GM23248 (cell line): Measurements from ENCODE around the gene CTIF. TPM values are rescaled to one million over a fixed set of nuclear protein-coding genes. Genes with fewer than 3 reads are reported as not detected.
A peak's percentile ranks its signal among the peaks of the same experiment; 100 is the strongest.

Source experiments
- DNase-seq: peaks from one replicate; pipeline ENCODE4 v3.0.0-alpha.2; 2015
- H2AFZ ChIP-seq: fragments of 200-600 bp; sonication (generic); 2 replicates; pipeline ENCODE4 v1.6.1; 2016; ENCODE audit warnings: antibody characterized with exemption
- H3F3A ChIP-seq: fragments of 200-600 bp; sonication (generic); 2 replicates; pipeline ENCODE4 v1.6.1; 2016; ENCODE audit warnings: mild to moderate bottlenecking, antibody characterized with exemption, mixed run types; ENCODE audit not compliant: insufficient read depth
- H3K27ac ChIP-seq: fragments of 200-600 bp; sonication (generic); 2 replicates; pipeline ENCODE4 v1.5.1; 2016; ENCODE audit warnings: mild to moderate bottlenecking
- H3K27me3 ChIP-seq: fragments of 200-600 bp; sonication (generic); replicated peaks from 2 replicates; pipeline ENCODE4 v1.6.1; 2016; ENCODE audit warnings: mild to moderate bottlenecking; ENCODE audit not compliant: insufficient read depth
- H3K36me3 ChIP-seq: fragments of 200-600 bp; sonication (generic); 2 replicates; pipeline ENCODE4 v1.6.1; 2016; ENCODE audit warnings: low read depth, mild to moderate bottlenecking
- H3K4me1 ChIP-seq: fragments of 200-600 bp; sonication (generic); 2 replicates; pipeline ENCODE4 v1.6.1; 2016; ENCODE audit warnings: mild to moderate bottlenecking; ENCODE audit not compliant: insufficient read depth
- H3K4me2 ChIP-seq: fragments of 200-600 bp; sonication (generic); one replicate; pipeline ENCODE4 v1.6.1; 2016; ENCODE audit warnings: mild to moderate bottlenecking; ENCODE audit not compliant: unreplicated experiment
- H3K4me3 ChIP-seq: fragments of 200-600 bp; sonication (generic); 2 replicates; pipeline ENCODE4 v1.5.1; 2016; ENCODE audit warnings: mild to moderate bottlenecking
- H3K79me2 ChIP-seq: fragments of 200-600 bp; sonication (generic); 2 replicates; pipeline ENCODE4 v1.6.1; 2016; ENCODE audit warnings: mild to moderate bottlenecking; ENCODE audit not compliant: insufficient read depth
- H3K9ac ChIP-seq: fragments of 200-600 bp; sonication (generic); 2 replicates; pipeline ENCODE4 v1.6.1; 2016; ENCODE audit warnings: mild to moderate bottlenecking
- H3K9me2 ChIP-seq: fragments of 200-600 bp; sonication (generic); 2 replicates; pipeline ENCODE4 v1.6.1; 2016; ENCODE audit warnings: mixed run types, mild to moderate bottlenecking, moderate library complexity; ENCODE audit not compliant: insufficient read depth
- H3K9me3 ChIP-seq: fragments of 200-600 bp; sonication (generic); one replicate; pipeline ENCODE4 v1.6.1; 2017; ENCODE audit warnings: low read depth
- H4K20me1 ChIP-seq: fragments of 200-600 bp; sonication (generic); 2 replicates; pipeline ENCODE4 v1.6.0; 2016; ENCODE audit not compliant: insufficient read depth
- EZH2 ChIP-seq: fragments of 200-600 bp; sonication (generic); IDR thresholded peaks from 2 replicates; pipeline ENCODE4 v1.6.1; 2018; ENCODE audit warnings: antibody characterized with exemption, mild to moderate bottlenecking; ENCODE audit not compliant: insufficient read depth, poor library complexity, severe bottlenecking
- EZH2phosphoT487 ChIP-seq: fragments of 200-600 bp; sonication (generic); IDR thresholded peaks from 2 replicates; pipeline ENCODE4 v1.6.1; 2018; ENCODE audit warnings: antibody characterized with exemption, moderate library complexity, mild to moderate bottlenecking, low read depth; ENCODE audit not compliant: insufficient read depth
- WGBS, 2 experiments: methylation state at CpG; one replicate each; pipeline ENCODE4 v1.1.6; 2015 to 2017; ENCODE audit warnings: low lambda C conversion rate in 2 of 2, low coverage in 1 of 2; ENCODE audit errors: missing lambda C conversion rate in 2 of 2; 5-methylcytosine and 5-hydroxymethylcytosine counted together
- in situ Hi-C: fragments of 300-500 bp; cut with MboI; formaldehyde crosslinking; loops from 2 replicates; pipeline ENCODE4 v1.15.0; 2020
- polyA plus RNA-seq: library from polyadenylated mRNA; unstranded; fragments of >200 nt; fragmentation: Nextera tagmentation; extraction: Ambion mirVana; gene quantifications from 2 replicates; pipeline ENCODE4 v1.2.1, GENCODE V29; 2016
- total RNA-seq: library from RNA; depleted of rRNA; stranded (reverse); fragments of >200 nt; shearing (Covaris generic); gene quantifications from 2 replicates; pipeline ENCODE4 v1.2.3, GENCODE V29; 2014

Gene CTIF
- total and polyA plus RNA-seq, 2 experiments from 2014 or later, result 21.5 to 46.8 TPM

DNA sequence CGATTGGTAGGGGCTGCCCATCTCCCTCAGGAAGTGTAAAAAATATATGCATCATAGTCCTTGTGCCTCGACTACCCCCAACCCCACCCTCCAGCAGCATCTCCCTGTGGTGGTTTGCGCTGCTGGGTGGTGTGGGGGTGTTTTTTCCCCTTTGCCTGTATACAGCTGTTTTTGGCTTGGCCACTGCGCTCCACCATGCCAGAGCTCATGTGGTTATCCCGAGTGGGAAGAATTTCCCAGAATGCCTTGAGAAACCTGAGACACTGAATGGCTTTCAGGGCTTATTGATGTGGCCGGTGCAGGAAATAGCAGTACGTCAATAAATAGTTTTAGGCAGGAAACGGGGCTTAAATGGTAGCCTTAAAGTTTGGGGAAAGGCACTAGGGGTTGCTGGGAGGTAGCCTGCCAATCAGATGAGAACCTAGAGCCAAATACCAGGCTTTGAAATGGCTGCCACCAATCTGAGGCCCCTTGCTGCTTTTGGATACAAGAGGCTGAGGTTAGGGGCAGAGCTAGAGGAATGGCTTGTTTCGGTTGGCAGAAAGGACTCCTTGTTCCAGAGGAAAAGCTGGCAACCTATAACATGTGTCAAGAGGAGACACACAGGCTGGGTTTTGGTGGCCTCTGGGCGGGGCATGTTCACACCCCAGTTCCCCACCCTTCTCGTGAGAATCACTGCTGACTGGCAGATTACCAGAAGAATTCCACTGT lies 267.9 kb downstream of the CTIF start:
- Histone ChIP-seq H3K27me3 (no peaks in the 10 kb centered on the region), H3K4me1 (peaks cover 10% of the 10 kb centered on the region), H2AFZ (no peak overlapping the region), H3K79me2 (peaks cover 5% of the 10 kb centered on the region; the same call in 1 of the 2 replicates), H3K9me2 (no peaks in the 10 kb centered on the region), H3K4me2 (no peak overlapping the region), H4K20me1 (no peaks in the 10 kb centered on the region), H3K9me3 (no peaks in the 10 kb centered on the region), H3K27ac (peak overlapping the region; percentile 26), H3K4me3 (no peak overlapping the region), H3K9ac (no peak overlapping the region), H3F3A (peaks cover 17% of the 10 kb centered on the region), H3K36me3 (peaks cover 8% of the 10 kb centered on the region; the same call in 1 of the 2 replicates)
- in situ Hi-C loops, result loop anchor here (10.0 kb wide), 1 partner anchor 62 kb away; no protein-coding TSS in a partner anchor
- TF ChIP-seq EZH2 (no peak), EZH2phosphoT487 (no peak)
- WGBS, 2 experiments, result 46 to 49% methylated on average over 11 of the region's 11 CpGs
- DNase-seq, result peak; percentile 64

DNA sequence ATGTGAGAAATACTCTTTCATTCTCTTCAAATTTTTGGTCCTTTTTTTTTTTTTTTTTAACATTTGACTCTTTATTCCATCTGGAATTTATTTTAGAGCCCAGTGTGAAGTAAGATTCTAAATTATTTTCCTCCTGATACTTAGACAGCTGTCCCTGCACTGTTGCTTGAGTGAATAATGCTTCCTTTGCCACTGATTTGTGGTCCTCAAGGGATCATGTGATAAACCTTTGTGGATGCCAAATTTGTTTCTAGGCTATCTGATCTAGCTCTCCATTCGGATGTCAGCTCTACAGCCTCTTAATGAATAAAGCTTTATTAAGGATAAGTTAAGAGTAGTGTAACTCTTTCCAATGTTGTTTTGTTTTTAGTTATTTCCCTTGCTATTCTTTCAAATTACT lies 269.6 kb downstream of the CTIF start:
- Histone ChIP-seq H3K27ac (no peak overlapping the region), H3K9me3 (no peaks in the 10 kb centered on the region), H3K36me3 (peaks cover 8% of the 10 kb centered on the region; the same call in 1 of the 2 replicates), H3K4me1 (peaks cover 8% of the 10 kb centered on the region), H4K20me1 (no peaks in the 10 kb centered on the region), H3F3A (peaks cover 17% of the 10 kb centered on the region), H3K79me2 (peaks cover 11% of the 10 kb centered on the region), H3K9ac (no peak overlapping the region), H2AFZ (no peak overlapping the region), H3K4me2 (no peak overlapping the region), H3K27me3 (no peaks in the 10 kb centered on the region), H3K9me2 (no peaks in the 10 kb centered on the region), H3K4me3 (no peak overlapping the region)
- WGBS, 2 experiments, result 21 to 26% methylated on average over 1 of the region's 1 CpG
- no peak for TF ChIP-seq EZH2phosphoT487
- TF ChIP-seq EZH2, result no peak
- in situ Hi-C loops, result loop anchor here (10.0 kb wide), 1 partner anchor 64 kb away; no protein-coding TSS in a partner anchor
- peak; percentile 14 for DNase-seq

DNA sequence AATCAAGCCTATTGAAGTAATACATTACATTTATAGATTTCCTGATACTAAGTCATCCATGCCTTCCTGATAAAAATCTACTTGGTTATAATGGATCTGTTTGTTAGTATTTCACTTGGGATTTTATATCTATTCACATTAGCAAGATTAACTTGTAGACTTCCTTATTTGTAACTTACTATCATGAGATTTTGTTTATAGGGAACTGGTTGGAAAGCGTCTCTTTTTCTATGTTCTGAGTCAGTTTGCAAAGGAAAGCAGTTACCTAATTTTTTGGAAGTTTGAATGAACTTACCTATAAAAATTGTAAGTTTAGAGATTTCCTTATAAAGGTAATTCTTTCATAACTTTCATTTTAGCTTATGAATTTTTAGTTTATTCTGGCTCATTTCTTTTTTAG lies 270.5 kb downstream of the CTIF start:
- Histone ChIP-seq H2AFZ (no peak overlapping the region), H4K20me1 (no peaks in the 10 kb centered on the region), H3K9ac (no peak overlapping the region), H3K4me3 (no peak overlapping the region), H3K27ac (no peak overlapping the region), H3K9me3 (no peaks in the 10 kb centered on the region), H3K4me1 (peaks cover 8% of the 10 kb centered on the region), H3K79me2 (peaks cover 20% of the 10 kb centered on the region), H3K36me3 (peaks cover 8% of the 10 kb centered on the region; the same call in 1 of the 2 replicates), H3F3A (peaks cover 17% of the 10 kb centered on the region), H3K4me2 (no peak overlapping the region), H3K27me3 (no peaks in the 10 kb centered on the region), H3K9me2 (no peaks in the 10 kb centered on the region)
- TF ChIP-seq EZH2 (no peak), EZH2phosphoT487 (no peak)
- no peak for DNase-seq
- 98 to 100% methylated on average over 1 of the region's 1 CpG for WGBS, 2 experiments
- in situ Hi-C loops, result loop anchor here (10.0 kb wide), 1 partner anchor 65 kb away; no protein-coding TSS in a partner anchor

DNA sequence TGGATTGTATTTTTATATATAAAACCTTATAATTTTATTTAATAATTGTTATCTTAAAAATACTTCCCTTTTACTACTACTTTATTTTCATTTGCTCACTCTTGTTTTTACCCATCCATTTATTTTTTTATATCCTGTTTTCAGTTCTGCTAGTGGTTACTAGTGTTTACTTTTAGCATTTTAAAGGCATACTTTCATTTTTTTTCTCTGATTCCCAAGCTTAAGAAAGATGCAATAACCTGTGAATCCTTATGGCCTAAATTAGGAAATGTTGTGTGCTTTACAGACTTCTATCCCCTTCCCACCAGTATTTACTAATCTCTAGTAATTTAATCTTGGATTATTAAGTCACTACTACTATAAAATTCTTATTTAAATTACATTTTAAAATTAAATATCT lies 272.0 kb downstream of the CTIF start:
- Histone ChIP-seq H3F3A (peaks cover 17% of the 10 kb centered on the region), H3K36me3 (peaks cover 9% of the 10 kb centered on the region; the same call in 1 of the 2 replicates), H3K4me1 (peaks cover 8% of the 10 kb centered on the region), H3K27me3 (no peaks in the 10 kb centered on the region), H3K9me2 (no peaks in the 10 kb centered on the region), H3K27ac (no peak overlapping the region), H3K9ac (no peak overlapping the region), H3K4me3 (no peak overlapping the region), H2AFZ (no peak overlapping the region), H3K9me3 (no peaks in the 10 kb centered on the region), H3K79me2 (peaks cover 23% of the 10 kb centered on the region), H4K20me1 (no peaks in the 10 kb centered on the region), H3K4me2 (no peak overlapping the region)
- in situ Hi-C loops, result no loop called here
- no peak for TF ChIP-seq EZH2phosphoT487
- no peak for TF ChIP-seq EZH2
- DNase-seq, result no peak
